HS-27A (cell line): ENCODE measurements around the gene SPATA2L.

Experiments
- DNase-seq: peaks from one replicate; pipeline ENCODE4 v3.0.0-alpha.2; 2012; ENCODE audit warnings: low read depth, missing footprints

SPATA2L gene, protein sequence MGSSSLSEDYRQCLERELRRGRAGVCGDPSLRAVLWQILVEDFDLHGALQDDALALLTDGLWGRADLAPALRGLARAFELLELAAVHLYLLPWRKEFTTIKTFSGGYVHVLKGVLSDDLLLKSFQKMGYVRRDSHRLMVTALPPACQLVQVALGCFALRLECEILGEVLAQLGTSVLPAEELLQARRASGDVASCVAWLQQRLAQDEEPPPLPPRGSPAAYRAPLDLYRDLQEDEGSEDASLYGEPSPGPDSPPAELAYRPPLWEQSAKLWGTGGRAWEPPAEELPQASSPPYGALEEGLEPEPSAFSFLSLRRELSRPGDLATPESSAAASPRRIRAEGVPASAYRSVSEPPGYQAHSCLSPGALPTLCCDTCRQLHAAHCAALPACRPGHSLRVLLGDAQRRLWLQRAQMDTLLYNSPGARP

DNA sequence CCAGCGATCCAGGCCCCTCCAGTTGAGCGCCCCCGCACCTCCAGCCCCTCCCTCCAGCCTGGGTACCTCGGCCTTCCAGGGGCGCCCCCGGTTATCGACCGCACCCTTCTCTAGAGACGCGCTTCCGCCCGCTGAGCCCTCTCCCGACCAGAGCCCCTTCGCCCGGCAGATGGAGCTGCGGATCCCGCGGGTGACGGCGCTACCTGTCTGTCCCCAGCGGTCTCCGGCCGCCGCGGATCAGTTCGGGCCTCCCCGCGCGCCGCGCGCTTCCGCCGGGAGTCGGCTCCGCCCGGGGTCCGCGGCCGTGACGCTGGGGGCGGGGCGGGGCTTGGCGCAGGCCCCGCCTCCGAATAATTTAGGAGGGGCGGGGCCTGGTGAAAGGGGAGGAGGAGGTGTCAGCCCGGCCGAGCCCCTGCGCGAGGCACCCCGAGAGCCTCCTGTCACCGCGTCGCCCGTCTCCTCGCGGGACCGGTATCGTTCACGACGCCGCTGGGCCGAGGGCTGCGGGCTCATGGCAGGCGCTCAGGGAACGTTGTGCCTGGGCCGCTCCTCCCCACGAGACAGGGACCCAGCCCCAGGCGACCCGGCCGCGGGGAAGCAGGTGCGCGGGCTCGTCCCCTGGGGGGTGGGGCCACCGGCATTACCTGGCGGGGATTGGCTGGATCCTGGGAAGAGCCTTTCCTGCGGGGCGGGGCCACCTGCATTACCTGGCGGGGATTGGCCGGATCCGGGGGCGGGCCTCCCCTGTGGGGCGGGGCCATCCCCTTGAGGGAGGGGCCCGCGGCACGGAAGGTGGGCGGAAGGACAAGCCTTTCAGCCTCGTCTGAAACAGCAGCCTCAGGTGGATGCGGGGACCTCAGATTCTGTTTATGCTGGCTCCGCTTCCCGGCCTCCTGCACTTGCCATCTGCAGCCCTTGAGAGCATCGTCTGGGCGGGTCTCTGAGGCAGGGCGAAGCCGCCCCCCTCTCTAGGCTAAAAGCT, at the start of gene SPATA2L:
Gene SPATA2L, minus strand, starts transcription at position 281 of the 982 bp plus-strand sequence. CDS start 473 bp downstream, outside the sequence.
- DNase-seq = no peak

DNA sequence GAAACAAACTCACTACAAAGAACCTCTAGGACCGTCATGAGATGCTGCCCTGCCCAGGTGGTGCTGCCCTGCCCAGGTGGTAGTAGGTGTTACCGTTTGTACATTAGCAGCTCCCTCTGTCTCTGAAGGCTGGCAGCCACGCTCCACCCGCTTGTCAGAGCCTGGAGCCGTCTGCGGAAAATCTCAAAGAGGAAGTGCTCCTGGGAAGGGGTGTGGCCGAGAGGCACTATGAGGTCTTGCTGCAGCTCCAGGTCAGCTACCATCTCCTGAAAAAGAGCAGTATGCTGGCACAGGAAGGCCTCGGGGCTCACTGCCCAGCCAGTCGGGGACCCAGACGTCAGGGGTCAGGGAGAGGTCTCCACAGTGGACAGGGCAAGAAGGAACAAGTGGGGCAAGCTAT, 48.1 kb upstream of the SPATA2L start:
- DNase-seq = no peak

DNA sequence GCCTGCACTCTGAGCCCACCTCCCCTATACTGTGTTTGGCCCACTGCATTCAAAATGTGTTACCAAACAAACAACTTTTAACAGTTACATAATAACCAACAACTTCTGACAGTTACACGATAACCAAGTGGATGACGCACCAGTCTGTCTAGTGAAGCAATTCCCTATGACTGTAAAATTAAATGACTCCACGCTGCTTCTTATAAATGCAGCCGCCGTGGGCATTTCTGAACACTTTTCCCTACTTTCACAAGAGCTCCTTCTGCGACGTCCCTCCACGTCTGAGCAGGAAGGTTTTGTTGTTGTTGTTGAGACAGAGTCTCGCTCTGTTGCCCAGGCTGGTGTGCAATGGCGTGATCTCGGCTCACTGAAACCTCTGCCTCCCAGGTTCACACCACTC, 47.4 kb upstream of the SPATA2L start:
- DNase-seq = no peak

DNA sequence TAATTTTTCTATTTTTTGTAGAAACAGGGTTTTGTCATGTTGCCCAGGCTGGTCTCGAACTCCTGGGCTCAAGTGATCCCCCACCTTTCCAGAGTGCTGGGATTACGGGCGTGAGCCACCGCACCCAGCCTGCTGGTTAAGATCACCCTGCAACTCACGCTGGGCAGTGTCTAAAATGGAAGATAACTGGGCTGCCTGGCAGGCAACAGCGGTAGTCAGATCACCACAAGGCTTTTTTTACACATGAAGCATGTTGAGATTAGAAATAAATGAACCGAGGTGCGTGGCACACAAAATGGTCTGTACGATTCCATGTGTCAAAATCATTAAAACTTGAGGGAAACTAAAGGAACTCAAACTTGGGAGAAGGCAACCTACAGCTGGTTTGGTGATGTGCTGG, 46.6 kb upstream of the SPATA2L start:
- DNase-seq = no peak

DNA sequence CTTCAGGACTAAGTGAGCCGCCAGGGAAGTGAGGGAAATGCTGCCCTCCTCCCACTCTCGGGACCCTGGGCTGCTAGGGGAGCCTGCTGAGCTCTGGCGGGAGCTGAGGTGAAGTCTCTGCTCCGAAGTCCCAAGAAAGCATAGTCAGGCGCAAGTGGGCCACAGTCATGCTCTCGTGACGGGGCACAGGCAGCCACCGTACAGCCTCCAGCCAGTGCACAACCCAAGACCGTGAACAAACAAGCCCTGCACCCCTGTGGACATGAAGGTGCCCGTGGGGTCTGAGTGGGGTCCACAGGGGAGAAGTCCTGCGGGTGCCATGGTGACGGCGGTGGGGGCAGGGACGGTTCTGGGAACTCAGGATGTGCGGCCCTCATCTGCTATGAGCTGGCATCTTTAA, 44.5 kb upstream of the SPATA2L start:
- no peak for DNase-seq

DNA sequence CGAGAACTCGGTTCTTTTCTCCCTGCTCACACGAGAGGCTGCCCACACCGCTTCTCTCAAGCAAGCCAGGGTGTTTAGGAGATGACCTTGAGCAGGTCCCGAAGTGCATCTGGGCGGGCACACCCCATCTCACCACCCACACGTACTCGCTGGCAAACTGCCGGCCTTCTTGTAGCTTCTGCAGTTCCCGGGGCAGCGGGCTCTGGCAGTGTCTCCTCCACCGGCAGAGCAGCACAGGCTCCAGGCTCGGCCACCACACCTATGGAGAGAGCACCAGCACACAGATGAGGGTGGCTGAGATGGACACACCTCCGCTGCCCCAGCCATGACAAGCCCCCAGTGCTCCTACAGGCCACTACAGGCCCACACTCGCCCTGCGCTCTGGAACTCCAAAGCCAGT, 43.3 kb upstream of the SPATA2L start:
- no peak for DNase-seq

DNA sequence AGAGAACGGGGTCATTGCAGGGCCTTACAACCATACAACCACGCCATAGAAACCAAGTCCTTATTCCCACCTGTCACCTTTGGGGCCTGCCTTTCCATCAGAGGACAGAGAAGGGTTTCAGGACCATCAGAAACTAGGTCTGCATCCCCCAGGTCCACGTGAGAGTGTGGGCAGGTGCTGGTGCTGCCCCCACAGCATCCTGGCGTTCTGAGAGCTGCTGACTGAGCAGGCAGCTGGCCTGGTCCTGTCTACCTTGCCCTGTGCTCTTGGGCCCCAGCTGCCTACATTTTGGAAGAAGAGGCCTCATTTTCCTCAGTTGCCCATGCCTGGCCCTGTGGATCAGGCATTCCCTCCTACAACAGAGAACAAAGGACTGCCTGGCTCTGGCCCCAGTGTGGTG, 41.4 kb upstream of the SPATA2L start:
- DNase-seq = no peak

DNA sequence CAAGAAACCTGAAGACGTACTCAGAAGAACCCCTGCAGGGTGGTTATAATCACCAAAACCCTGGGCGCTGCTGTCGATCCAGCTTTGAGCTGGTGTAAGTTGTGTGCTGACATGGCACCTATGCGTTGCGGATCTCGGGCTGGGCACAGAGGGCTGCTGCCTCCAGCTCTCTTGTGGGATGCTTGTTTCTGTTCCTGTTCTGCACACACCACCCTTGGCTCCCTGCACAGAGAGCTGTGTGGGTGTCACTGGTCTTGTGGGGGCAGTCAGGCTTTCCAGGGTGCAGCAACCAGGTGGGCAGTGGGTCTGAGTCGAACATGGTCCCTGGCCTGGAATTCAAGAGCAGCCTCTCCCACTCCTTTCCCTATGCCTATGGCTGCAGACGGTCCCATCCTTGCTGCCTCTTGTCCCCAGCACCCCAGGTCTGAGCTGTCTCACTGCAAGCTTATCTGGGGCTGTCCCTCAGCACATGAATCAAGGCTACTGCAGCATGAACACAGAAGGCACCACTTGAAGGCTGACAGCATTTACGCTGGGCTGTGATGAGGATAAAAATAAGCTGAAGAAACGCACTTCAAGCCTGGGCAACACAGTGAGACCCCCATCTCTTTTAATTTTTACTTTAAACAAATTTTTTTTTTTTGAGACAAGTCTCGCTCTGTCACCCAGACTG, 40.0 kb upstream of the SPATA2L start:
- no peak for DNase-seq

DNA sequence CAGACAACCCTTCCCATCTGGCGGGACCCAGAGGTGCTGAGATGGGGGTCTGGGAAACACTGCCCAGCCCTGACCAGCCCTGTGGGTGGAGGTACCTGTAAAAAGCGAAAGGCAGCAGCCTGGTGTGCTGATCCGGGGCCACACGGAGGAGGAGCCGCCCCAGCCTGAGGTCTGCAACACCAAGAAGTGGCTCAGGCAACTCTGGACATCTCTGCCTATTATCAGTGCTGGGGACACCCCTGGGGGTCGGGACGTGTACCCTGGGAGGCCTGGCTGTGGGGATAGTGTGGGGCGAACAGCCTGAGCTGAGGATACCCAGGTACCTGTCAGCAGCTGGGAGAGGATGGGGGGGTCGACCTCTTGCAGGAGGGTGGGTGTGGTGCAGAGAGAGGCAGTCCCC, 37.9 kb upstream of the SPATA2L start:
- no peak for DNase-seq

DNA sequence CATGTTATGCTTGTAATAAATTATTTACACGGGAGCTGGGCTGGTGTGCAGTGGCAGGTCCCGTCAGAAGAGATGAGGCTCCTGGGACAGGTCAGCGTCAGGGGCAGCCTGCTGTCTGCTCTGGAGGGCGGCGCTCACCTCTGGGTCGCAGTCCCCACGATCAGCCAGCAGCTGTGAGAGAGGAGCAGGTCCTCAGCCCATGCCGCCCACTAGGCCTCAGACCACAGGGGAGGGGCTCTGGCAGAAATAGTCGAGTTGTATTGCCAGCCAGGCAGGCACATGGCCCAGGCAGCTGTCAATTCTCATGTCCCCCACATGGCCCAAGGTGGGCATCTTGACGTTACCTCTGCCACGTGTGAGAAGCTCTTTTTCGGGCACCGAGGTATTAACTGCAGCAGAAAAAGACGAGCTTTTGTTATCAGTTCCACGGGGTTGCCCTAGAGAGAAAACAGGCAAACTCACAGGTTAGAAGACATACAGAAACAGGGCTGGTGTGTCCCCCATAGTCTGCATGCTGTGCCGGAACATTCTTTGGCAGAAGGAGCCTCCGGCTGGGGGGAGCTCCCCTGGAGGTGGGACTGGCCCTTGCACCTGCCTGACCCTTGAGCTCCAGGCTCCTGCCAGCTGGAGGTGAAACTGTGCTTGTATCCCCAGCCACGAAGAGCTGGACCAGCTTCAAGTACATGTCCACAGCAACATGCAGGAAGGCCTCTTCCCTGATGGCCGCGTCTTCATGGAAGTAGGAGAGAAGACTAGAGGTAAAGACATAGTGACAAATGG, 37.2 kb upstream of the SPATA2L start:
- no peak for DNase-seq

DNA sequence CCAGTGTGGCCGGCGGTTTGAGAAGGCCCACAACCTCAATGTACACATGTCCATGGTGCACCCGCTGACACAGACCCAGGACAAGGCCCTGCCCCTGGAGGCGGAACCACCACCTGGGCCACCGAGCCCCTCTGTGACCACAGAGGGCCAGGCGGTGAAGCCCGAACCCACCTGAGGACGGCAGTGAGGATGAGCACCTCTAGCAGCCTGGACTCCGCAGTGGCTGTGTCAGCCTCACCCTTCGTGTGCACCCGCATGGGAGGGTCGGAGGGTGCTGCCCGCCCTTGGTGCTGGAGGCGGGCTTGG, 36.5 kb upstream of the SPATA2L start:
- DNase-seq = no peak

DNA sequence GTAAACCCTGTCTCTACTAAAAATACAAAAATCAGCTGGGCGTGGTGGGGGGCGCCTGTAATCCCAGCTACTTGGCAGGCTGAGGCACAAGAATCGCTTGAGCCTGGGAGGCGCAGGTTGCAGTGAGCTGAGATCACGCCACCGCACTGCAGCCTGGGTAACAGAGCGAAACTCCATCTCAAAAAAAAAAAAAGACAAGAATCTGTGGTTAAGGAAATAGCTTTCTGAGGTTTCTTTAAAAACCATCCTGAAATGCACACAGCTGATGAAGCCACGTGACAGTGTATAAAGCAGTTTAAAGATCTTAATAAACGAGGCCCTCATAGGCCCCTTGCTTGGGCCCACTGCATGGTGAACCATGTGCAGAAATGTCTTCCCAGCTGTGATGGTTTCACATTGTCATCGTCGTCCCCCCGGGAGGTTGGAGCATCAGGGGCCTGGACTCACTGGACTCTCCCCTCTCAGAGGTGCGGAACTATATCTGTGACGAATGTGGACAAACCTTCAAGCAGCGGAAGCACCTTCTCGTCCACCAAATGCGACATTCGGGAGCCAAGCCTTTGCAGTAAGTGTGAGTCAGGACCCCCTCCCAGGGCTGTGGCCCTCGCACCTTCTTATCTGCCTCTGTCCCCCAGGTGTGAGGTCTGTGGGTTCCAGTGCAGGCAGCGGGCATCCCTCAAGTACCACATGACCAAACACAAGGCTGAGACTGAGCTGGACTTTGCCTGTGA, 36.0 kb upstream of the SPATA2L start:
- no peak for DNase-seq

DNA sequence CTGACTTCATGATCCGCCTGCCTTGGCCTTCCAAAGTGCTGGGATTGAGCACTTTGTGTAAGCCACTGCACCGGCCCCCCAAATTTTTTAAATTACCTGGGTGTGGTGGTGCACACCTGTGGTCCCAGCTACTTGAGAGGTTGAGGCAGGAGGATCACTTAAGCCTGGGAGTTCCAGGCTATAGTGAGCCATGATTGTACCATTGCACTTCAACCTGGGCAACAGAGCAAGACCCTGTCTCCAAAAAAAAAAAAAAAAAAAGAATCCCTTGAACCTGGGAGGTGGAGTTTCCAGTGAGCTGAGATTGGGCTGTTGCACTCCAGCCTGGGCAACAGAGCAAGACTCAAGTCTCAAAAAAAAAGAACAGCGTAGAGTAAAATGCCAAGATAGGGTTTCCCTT, 35.0 kb upstream of the SPATA2L start:
- no peak for DNase-seq

DNA sequence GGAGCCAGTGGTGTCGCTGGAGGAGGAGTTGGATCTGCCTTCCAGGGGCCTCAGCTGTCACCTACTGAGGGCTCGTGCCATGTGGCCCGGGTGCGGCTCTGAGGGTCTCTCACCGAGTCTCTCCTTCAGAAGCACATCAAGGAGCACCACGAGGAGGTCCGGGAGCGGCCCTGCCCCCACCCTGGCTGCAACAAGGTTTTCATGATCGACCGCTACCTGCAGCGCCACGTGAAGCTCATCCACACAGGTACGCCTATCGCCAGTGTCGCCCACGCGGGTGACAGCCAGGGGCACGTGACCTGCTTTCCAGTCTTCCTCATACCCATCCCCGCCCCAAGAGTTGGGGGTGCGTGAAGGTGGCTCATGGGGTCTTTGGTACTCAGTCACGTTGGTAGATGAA, 32.3 kb upstream of the SPATA2L start:
- no peak for DNase-seq

DNA sequence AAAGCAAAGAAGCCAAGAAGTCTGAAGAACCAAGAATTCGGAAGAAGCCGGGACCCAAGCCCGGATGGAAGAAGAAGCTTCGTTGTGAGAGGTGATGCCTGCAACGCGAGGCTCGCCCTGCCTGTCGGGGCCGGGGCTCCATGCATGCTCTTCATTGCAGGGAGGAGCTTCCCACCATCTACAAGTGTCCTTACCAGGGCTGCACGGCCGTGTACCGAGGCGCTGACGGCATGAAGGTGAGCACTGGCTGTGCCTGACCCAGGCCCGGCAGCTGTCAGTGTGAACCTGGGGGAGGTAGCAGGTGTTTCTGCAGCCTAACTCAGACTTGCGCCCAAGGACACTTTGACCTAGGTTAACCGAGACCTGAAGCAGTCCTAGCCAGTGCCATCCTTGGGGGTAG, 31.8 kb upstream of the SPATA2L start:
- DNase-seq = no peak

DNA sequence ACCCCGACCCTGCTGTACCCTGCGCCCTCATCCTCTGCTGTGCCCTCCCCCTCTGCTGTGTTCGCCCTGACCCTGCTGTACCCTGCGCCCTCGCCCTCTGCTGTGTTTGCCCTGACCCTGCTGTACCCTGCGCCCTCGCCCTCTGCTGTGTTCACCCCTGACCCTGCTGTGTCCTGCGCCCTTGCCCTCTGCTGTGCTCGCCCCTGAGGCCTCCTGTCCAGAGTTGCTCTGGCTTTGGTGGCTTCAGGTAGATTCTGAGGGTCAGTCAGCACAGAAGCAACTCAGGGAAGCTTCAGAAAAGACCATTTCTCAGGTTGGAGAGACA, 31.4 kb upstream of the SPATA2L start:
- DNase-seq = no peak

DNA sequence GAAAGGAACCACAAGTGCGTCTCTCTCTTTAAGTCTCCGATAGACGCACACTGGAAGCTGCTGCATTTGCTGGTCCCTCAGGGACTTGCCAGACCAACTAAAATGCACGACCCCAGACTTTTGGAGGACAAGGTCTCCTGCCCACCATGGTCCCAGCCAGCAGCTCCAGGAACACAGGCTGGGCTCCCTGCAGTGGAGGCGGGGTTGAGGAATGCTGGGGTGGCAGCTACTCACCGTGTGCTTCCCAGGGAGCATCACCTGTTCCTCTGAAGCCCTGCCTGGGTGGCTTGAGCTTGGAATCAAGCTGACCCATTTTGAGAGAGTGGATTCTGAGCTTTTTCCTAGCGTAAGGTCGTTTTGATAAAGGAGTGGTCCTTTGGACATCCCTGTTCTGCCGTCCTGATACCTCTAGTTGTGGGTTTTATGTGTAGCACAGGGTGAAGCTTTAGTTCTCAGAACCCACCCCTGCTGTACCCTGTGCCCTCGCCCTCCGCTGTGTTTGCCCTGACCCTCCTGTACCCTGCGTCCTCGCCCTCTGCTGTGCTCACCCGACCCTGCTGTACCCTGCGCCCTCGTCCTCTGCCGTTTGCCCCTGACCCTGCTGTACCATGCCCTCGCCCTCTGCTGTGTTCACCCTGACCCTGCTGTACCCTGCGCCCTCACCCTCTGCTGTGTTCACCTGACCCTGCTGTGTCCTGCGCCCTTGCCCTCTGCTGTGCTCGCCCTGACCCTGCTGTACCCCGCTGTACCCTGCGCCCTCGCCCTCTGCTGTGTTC, 30.8 kb upstream of the SPATA2L start:
- DNase-seq = no peak

DNA sequence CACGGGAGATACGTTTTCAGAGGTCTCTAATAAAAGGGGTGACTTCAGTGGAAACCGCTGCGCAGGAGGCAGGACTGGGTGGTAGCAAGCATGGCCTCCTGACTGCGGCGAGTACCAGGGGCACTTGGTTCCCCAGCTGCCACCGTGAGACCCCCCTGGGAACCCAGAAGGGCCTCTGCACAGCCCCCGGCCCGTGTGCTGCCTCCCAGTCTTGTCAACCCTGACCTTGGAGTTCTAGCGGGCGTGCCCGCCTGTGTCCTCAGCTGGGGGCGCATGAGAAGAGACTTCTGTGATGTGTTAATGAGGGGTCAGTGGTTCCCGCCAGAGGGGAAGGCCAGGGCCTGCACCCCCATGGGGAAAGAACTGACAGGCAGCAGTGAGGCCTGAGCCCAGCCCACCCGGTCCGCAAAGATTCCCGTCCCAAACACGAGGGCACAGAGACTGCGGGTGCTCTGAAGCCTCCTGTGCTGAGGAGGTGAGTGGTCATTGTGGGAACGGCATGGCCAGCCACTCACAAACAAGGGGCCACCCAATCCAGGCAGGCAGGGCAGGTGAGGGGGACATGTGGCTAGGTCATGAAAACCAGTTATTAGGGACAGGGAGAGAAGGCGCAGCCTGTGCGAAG, 29.2 kb upstream of the SPATA2L start:
- no peak for DNase-seq

DNA sequence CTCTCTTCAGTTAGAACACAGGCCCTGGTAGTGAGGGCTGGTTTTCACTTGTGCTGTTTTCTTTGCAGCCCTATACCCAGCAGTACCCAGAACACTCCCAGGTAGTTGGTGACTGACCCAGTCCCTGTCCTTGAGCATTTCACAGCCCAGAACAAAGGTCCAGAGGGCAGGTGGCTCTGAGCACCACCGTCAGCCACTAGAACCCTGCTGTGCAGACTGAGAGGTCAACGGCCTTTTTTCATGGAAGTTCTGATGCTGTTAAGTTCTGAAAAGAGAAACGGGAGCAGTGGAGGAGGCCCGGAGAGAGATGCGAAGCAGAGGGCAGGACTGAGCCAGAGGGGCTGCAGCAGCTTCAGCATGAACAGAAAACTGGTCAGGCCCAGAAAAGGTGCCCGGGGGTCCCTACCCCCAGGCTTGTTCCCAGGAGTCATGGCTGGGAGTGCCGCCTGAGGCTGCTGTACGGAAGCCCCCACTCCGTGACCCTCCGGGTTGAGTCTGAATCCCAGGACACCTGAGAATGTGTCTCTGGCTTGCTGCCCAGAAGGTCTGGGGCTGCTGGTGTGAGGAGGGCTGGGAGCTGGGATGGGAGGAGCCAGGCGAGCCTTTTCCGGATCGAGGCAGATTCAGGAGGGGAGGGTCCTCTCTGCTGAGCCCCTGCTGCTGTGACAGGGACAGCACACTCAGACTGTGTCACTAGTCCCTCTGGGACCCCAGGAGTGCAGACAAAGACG, 28.5 kb upstream of the SPATA2L start:
- no peak for DNase-seq
